Measurements from ENCODE around the gene MOB2. TPM values are rescaled to one million over a fixed set of nuclear protein-coding genes. Genes with fewer than 3 reads are reported as not detected.

Gene MOB2
- total RNA-seq, 1 donor from 2014 or later, result 19.3 TPM

- no peak for TF ChIP-seq CTCF (conservative IDR thresholded peaks at IDR 0.05)
- DNase-seq (ENCODE audit: low read depth, low spot score), result no peak
- Mint-ChIP-seq H3K36me3 (ENCODE audit: low read depth) (peaks cover 3% of the 10 kb centered on the region), H3K4me3 (no peak overlapping the region), H3K4me1 (peaks cover 6% of the 10 kb centered on the region), H3K27me3 (ENCODE audit: low read depth) (peaks cover 3% of the 10 kb centered on the region), H3K9me3 (no peaks in the 10 kb centered on the region), H3K27ac (ENCODE audit: unreplicated experiment) (no peak overlapping the region)
These were observed 18.6 kb downstream of the MOB2 start for GRCh38 chr11:1468002-1468401.

- no peak for DNase-seq (ENCODE audit: low read depth, low spot score)
- Mint-ChIP-seq H3K36me3 (ENCODE audit: low read depth) (peaks cover 3% of the 10 kb centered on the region), H3K4me3 (peak overlapping the region; percentile 35), H3K27ac (ENCODE audit: unreplicated experiment) (peak overlapping the region; percentile 76), H3K9me3 (no peaks in the 10 kb centered on the region), H3K27me3 (ENCODE audit: low read depth) (peaks cover 3% of the 10 kb centered on the region), H3K4me1 (peaks cover 6% of the 10 kb centered on the region)
- no peak for TF ChIP-seq CTCF (conservative IDR thresholded peaks at IDR 0.05)
These were observed 19.3 kb downstream of the MOB2 start for GRCh38 chr11:1467270-1467669.

- H3K4me3 Mint-ChIP-seq, result peak overlapping the region; percentile 35
- no peak overlapping the region for H3K27ac Mint-ChIP-seq (ENCODE audit: unreplicated experiment)
- H3K36me3 Mint-ChIP-seq (ENCODE audit: low read depth), result peaks cover 3% of the 10 kb centered on the region
- no peak for TF ChIP-seq CTCF (conservative IDR thresholded peaks at IDR 0.05)
- peaks cover 3% of the 10 kb centered on the region for H3K27me3 Mint-ChIP-seq (ENCODE audit: low read depth)
- no peaks in the 10 kb centered on the region for H3K9me3 Mint-ChIP-seq
- peaks cover 6% of the 10 kb centered on the region for H3K4me1 Mint-ChIP-seq
- DNase-seq (ENCODE audit: low read depth, low spot score), result no peak
These were observed 19.8 kb downstream of the MOB2 start for GRCh38 chr11:1466784-1467183.

GRCh38 chr11:1463056-1463455 is 23.5 kb downstream of the MOB2 start:
- H3K27me3 Mint-ChIP-seq (ENCODE audit: low read depth), result peaks cover 3% of the 10 kb centered on the region
- H3K36me3 Mint-ChIP-seq (ENCODE audit: low read depth), result peaks cover 3% of the 10 kb centered on the region
- peaks cover 6% of the 10 kb centered on the region for H3K4me1 Mint-ChIP-seq
- no peaks in the 10 kb centered on the region for H3K9me3 Mint-ChIP-seq
- no peak for DNase-seq (ENCODE audit: low read depth, low spot score)
- no peak for TF ChIP-seq CTCF (conservative IDR thresholded peaks at IDR 0.05)
- H3K4me3 Mint-ChIP-seq, result no peak overlapping the region
- H3K27ac Mint-ChIP-seq (ENCODE audit: unreplicated experiment), result no peak overlapping the region

GRCh38 chr11:1462698-1462975 is 23.9 kb downstream of the MOB2 start:
- H3K9me3 Mint-ChIP-seq, result no peaks in the 10 kb centered on the region

More at GRCh38 chr11:1462698-1462975, 23.9 kb downstream of the MOB2 start:
- DNase-seq (ENCODE audit: low read depth, low spot score), result no peak
- Mint-ChIP-seq H3K27ac (ENCODE audit: unreplicated experiment) (no peak overlapping the region), H3K4me1 (peaks cover 6% of the 10 kb centered on the region), H3K36me3 (ENCODE audit: low read depth) (peaks cover 3% of the 10 kb centered on the region), H3K27me3 (ENCODE audit: low read depth) (peaks cover 3% of the 10 kb centered on the region), H3K4me3 (no peak overlapping the region)
- TF ChIP-seq CTCF (conservative IDR thresholded peaks at IDR 0.05), result no peak

Measured in neural crest cell (in vitro differentiated cells).